MM.1S (cell line): Measurements from ENCODE around the gene NUDT6.
A peak's percentile ranks its signal among the peaks of the same experiment; 100 is the strongest.

ENCODE experiments used
- DNase-seq: peaks from one replicate; pipeline ENCODE4 v3.0.0-alpha.2; 2015
- H2AFZ ChIP-seq: fragments of 300-600 bp; sonication (generic); 2 replicates; pipeline ENCODE4 v1.6.0; 2016; ENCODE audit warnings: antibody characterized with exemption, low read length
- H3F3A ChIP-seq: fragments of 300-600 bp; sonication (generic); 2 replicates; pipeline ENCODE4 v1.6.1; 2016; ENCODE audit warnings: mild to moderate bottlenecking, antibody characterized with exemption, low read length, moderate library complexity, mixed read lengths; ENCODE audit not compliant: insufficient read depth
- H3K27ac ChIP-seq: fragments of 300-600 bp; sonication (generic); 2 replicates; pipeline ENCODE4 v1.5.1; 2016; ENCODE audit warnings: mild to moderate bottlenecking, low read length
- H3K27me3 ChIP-seq: fragments of 300-600 bp; sonication (generic); replicated peaks from 2 replicates; pipeline ENCODE4 v1.6.0; 2016; ENCODE audit warnings: low read length; ENCODE audit not compliant: insufficient read depth
- H3K36me3 ChIP-seq: fragments of 300-600 bp; sonication (generic); replicated peaks from 2 replicates; pipeline ENCODE4 v1.6.1; 2016; ENCODE audit warnings: mild to moderate bottlenecking, low read length, mixed read lengths; ENCODE audit not compliant: insufficient read depth
- H3K4me1 ChIP-seq: fragments of 300-600 bp; sonication (generic); 2 replicates; pipeline ENCODE4 v1.6.1; 2016; ENCODE audit warnings: low read length, mixed read lengths
- H3K4me2 ChIP-seq: fragments of 300-600 bp; sonication (generic); 2 replicates; pipeline ENCODE4 v1.6.0; 2016; ENCODE audit warnings: low read depth, low read length
- H3K4me3 ChIP-seq: fragments of 300-600 bp; sonication (generic); 2 replicates; pipeline ENCODE4 v1.5.1; 2016; ENCODE audit warnings: low read length, mixed read lengths
- H3K79me2 ChIP-seq: fragments of 300-600 bp; sonication (generic); 2 replicates; pipeline ENCODE4 v1.6.1; 2016; ENCODE audit warnings: mixed run types, low read length, mixed read lengths
- H3K9ac ChIP-seq: fragments of 300-600 bp; sonication (generic); 2 replicates; pipeline ENCODE4 v1.6.1; 2016; ENCODE audit warnings: low read length, mixed read lengths
- H3K9me2 ChIP-seq: fragments of 300-600 bp; sonication (generic); replicated peaks from 2 replicates; pipeline ENCODE4 v1.6.1; 2016; ENCODE audit warnings: mild to moderate bottlenecking, low read length, mixed read lengths; ENCODE audit not compliant: insufficient read depth
- H3K9me3 ChIP-seq: fragments of 300-600 bp; sonication (generic); replicated peaks from 2 replicates; pipeline ENCODE4 v1.6.1; 2016; ENCODE audit warnings: mild to moderate bottlenecking, low read length, mixed read lengths; ENCODE audit not compliant: insufficient read depth
- H4K20me1 ChIP-seq: fragments of 300-600 bp; sonication (generic); 2 replicates; pipeline ENCODE4 v1.6.1; 2016; ENCODE audit warnings: mild to moderate bottlenecking, low read length, moderate library complexity, mixed read lengths; ENCODE audit not compliant: insufficient read depth
- EZH2 ChIP-seq: fragments of 300-600 bp; sonication (generic); optimal IDR thresholded peaks from 2 replicates; pipeline ENCODE3; 2017; ENCODE audit warnings: low read depth, mild to moderate bottlenecking, antibody characterized with exemption, low read length, mixed read lengths
- EZH2phosphoT487 ChIP-seq: fragments of 300-600 bp; sonication (generic); IDR thresholded peaks from 2 replicates; pipeline ENCODE4 v1.6.1; 2018; ENCODE audit warnings: antibody characterized with exemption, low read length
- TF ChIP-seq, protein P1 (sequence below): fragments of 300-600 bp; sonication (generic); IDR thresholded peaks from 2 replicates; pipeline ENCODE4 v1.5.1; 2016; ENCODE audit warnings: antibody characterized with exemption, low read length, mixed read lengths

Gene NUDT6

DNA sequence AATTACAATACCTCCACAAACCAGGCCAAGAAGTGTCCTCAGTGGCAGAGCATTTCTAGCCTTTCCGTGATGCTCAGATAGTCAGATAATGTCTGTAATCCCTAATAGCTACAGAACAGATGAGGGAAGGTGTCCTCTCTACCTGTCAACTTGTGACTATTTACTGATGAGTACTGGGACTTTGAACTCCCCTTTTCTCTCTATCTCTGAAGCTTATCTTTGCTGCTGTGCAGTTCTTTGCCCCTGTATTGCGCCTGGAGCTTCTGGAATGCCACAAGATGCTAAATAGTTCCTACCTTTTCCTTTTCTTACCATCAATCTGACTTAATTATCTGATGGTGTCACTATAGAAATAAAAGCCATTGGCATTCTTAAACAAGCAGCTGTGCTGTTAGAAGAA, 65.2 kb downstream of the NUDT6 start:
- Histone ChIP-seq H2AFZ (no peak overlapping the region), H3K27ac (no peak overlapping the region), H3K4me1 (0 out of 2 replicates have a peak, but pooled peaks cover 1% of the 10 kb centered on the region), H3F3A (no peaks in the 10 kb centered on the region), H3K4me2 (no peak overlapping the region), H3K9ac (no peak overlapping the region), H3K79me2 (no peaks in the 10 kb centered on the region), H3K9me3 (no peaks in the 10 kb centered on the region), H4K20me1 (no peaks in the 10 kb centered on the region), H3K4me3 (no peak overlapping the region), H3K36me3 (no peaks in the 10 kb centered on the region), H3K9me2 (no peaks in the 10 kb centered on the region), H3K27me3 (no peaks in the 10 kb centered on the region)
- DNase-seq = no peak
- TF ChIP-seq, protein P1, sequence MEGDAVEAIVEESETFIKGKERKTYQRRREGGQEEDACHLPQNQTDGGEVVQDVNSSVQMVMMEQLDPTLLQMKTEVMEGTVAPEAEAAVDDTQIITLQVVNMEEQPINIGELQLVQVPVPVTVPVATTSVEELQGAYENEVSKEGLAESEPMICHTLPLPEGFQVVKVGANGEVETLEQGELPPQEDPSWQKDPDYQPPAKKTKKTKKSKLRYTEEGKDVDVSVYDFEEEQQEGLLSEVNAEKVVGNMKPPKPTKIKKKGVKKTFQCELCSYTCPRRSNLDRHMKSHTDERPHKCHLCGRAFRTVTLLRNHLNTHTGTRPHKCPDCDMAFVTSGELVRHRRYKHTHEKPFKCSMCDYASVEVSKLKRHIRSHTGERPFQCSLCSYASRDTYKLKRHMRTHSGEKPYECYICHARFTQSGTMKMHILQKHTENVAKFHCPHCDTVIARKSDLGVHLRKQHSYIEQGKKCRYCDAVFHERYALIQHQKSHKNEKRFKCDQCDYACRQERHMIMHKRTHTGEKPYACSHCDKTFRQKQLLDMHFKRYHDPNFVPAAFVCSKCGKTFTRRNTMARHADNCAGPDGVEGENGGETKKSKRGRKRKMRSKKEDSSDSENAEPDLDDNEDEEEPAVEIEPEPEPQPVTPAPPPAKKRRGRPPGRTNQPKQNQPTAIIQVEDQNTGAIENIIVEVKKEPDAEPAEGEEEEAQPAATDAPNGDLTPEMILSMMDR = no peak
- TF ChIP-seq EZH2 (no peak), EZH2phosphoT487 (no peak)

DNA sequence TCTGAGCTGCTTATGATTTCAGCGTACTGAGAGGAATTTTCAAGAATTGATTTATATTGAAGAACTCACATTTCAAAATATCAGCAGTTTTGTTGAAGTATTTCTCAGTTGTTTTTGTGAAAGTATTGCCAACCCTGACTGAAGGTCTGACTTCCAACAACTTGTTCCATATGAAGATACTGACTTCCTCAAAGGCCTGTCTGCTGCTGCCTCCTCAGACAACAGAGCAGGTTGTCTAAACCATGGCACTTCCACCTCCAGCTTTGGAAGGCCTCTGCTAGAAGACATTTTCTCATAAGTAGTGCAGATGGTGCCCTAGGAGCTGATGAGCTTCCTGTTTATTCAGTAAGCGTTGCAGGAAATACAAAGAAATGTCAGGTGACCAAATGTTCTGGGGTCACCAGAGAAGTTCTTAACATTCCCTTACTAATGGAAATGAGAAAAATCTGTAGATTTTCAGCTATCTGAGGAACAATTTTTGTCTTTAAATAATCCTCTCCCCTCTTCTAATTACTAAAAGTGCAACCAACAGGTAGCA, 67.0 kb downstream of the NUDT6 start:
- Histone ChIP-seq H3K79me2 (no peaks in the 10 kb centered on the region), H3K27ac (no peak overlapping the region), H3K4me2 (no peak overlapping the region), H3K9me2 (no peaks in the 10 kb centered on the region), H3F3A (no peaks in the 10 kb centered on the region), H3K36me3 (no peaks in the 10 kb centered on the region), H2AFZ (no peak overlapping the region), H3K27me3 (no peaks in the 10 kb centered on the region), H3K4me3 (no peak overlapping the region), H3K9ac (no peak overlapping the region), H3K4me1 (peaks cover 17% of the 10 kb centered on the region), H3K9me3 (no peaks in the 10 kb centered on the region), H4K20me1 (no peaks in the 10 kb centered on the region)
- TF ChIP-seq, protein P1 = no peak
- TF ChIP-seq EZH2phosphoT487 = no peak
- TF ChIP-seq EZH2 = no peak
- DNase-seq = peak; percentile 8

DNA sequence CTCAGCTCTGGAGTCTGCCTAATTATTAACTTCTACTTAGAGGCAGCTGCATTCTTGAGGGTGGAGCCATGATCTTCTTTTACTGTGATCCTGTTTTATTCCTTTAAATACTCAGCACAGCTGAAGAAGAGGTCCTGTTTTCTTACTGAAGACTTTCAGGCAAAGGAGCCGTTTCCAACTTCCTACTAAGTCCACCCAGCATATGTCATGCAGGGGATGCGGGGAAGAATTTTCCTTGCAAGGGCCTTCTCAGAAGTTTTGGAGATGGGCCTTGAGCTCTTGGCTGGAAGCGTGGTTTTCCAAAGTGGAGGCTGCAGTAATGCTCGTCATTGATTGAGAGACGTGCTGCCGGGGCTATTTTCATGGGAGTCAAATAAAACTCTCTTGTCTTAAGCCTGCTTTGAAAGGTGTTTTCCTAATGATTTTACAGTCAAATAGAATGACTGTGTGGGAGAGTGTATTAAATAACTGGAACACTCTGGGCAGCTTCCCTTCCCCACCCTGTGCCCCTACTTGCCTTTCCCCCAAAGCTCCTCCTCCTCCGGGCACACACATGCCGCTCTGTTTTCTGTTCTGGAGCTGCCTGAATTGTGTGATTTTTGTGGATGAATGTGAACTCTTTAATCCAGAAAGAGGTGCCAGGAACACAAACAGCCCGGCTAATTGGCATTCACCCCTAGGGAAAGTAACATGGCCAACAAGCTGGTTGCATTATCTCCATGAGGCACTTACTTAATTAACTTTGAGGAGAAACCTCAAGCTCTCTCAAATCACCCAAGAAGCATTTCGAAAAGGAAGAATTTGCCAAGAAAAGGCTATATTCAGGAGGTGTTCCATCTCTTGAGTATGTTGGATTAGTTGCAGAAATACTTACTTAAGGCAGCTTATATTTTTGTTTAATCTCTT, 67.7 kb downstream of the NUDT6 start:
- no peaks in the 10 kb centered on the region for H3F3A ChIP-seq

More for the DNA sequence above, 67.7 kb downstream of the NUDT6 start:
- H3K9me3 ChIP-seq = no peaks in the 10 kb centered on the region
- no peak overlapping the region for H2AFZ ChIP-seq
- H3K9me2 ChIP-seq = no peaks in the 10 kb centered on the region
- H3K4me3 ChIP-seq = no peak overlapping the region
- no peak overlapping the region for H3K4me2 ChIP-seq
- DNase-seq = no peak
- no peaks in the 10 kb centered on the region for H3K79me2 ChIP-seq
- H3K27ac ChIP-seq = no peak overlapping the region
- no peak overlapping the region for H3K9ac ChIP-seq
- no peaks in the 10 kb centered on the region for H3K36me3 ChIP-seq
- H4K20me1 ChIP-seq = no peaks in the 10 kb centered on the region
- TF ChIP-seq, protein P1 = no peak
- TF ChIP-seq EZH2 = no peak
- no peak for TF ChIP-seq EZH2phosphoT487
- H3K27me3 ChIP-seq = no peaks in the 10 kb centered on the region
- peaks cover 17% of the 10 kb centered on the region for H3K4me1 ChIP-seq
